Adrenal gland (tissue), 12 donors: ENCODE measurements around the gene SORCS3. TPM values are rescaled to one million over a fixed set of nuclear protein-coding genes. Genes with fewer than 3 reads are reported as not detected.

ENCODE experiments used
- DNase-seq, 7 donors: peaks; one replicate each; pipeline ENCODE4 v3.0.0-alpha.2; 2019 to 2020
- H3K27ac ChIP-seq, 5 donors: fragments of 200-600 bp; sonication (generic) in 4 of 5; 1 replicate in 3 of 5; 2 replicates in 2 of 5; pipeline versions ENCODE4 v1.5.1 to v1.8.0; 2016 to 2020; ENCODE audit warnings: mild to moderate bottlenecking in 1 of 5
- H3K27me3 ChIP-seq: fragments of 200-600 bp; 2 replicates; pipeline ENCODE4 v1.8.0; 2021
- H3K36me3 ChIP-seq, 2 donors: fragments of 200-600 bp; replicated peaks in 1 of 2; 1 replicate in 1 of 2; 2 replicates in 1 of 2; pipeline versions ENCODE4 v1.5.1 to v1.8.0; 2018 to 2022
- H3K4me1 ChIP-seq, 2 donors: fragments of 200-600 bp; replicated peaks in 1 of 2; 1 replicate in 1 of 2; 2 replicates in 1 of 2; pipeline versions ENCODE4 v1.5.1 to v1.8.0; 2018 to 2021
- H3K4me3 ChIP-seq, 4 donors: fragments of 200-600 bp; sonication (generic) in 3 of 4; one replicate each; pipeline ENCODE4 v1.5.1; 2016 to 2018
- H3K9me3 ChIP-seq, 3 donors: fragments of 200-600 bp; sonication (generic) in 1 of 3; replicated peaks in 1 of 3; 1 replicate in 2 of 3; 2 replicates in 1 of 3; pipeline versions ENCODE4 v1.5.1 to v1.8.0; 2016 to 2021
- CTCF ChIP-seq, 6 experiments: fragments of 450-650 bp in 4 of 6; fragments of 200-600 bp in 2 of 6; sonication (generic) in 1 of 6; IDR thresholded peaks; 1 replicate in 5 of 6; 2 replicates in 1 of 6; pipeline versions ENCODE4 v1.5.1 to v1.8.0; 2016 to 2021; ENCODE audit warnings: antibody characterized with exemption in 6 of 6, mild to moderate bottlenecking in 2 of 6, moderate library complexity in 1 of 6
- POLR2A ChIP-seq, 2 donors: fragments of 450-650 bp; IDR thresholded peaks; one replicate each; pipeline ENCODE4 v1.6.1; 2017; ENCODE audit warnings: antibody characterized with exemption in 2 of 2, mild to moderate bottlenecking in 2 of 2, moderate library complexity in 1 of 2
- WGBS, 4 donors: extraction: QIAGEN DNeasy Blood & Tissue Kit in 2 of 4; methylation state at CpG; one replicate each; pipeline versions ENCODE4 v1.1.5 to v1.1.7; 2013 to 2017; 5-methylcytosine and 5-hydroxymethylcytosine counted together
- intact Hi-C, 2 donors: fragments of 100-400 bp; cut with DNase I; formaldehyde crosslinking; loops; one replicate each; pipeline versions ENCODE4 v1.14.1 to v1.15.0; 2022 to 2023
- polyA plus RNA-seq, 3 donors: library from polyadenylated mRNA; stranded (reverse); fragments of 200-250 nt in 2 of 3; fragments of 350-450 nt in 1 of 3; fragmentation: Illumina TruSeq in 1 of 3; extraction: RNeasy Lipid Tissue Mini Kit (QIAGEN cat#74804) in 1 of 3; gene quantifications; one replicate each; pipeline ENCODE4 v1.2.3, GENCODE V29; 2013 to 2014
- total RNA-seq, 9 donors: library from RNA; depleted of rRNA in 4 of 9; stranded (reverse); fragments of >200 nt in 4 of 9; fragments of 120-200 nt in 1 of 9; fragmentation: NEBNext Ultra II Directional in 1 of 9; extraction: Animal tissue kit (Norgen Biotek cat#: 25700) in 1 of 9; gene quantifications; one replicate each; pipeline versions ENCODE4 v1.1.0 to v1.2.4, GENCODE V29; 2013 to 2023
- donor health status: healthy with polysubstance abuse.
- donor health status: Bipolar disorder and iron deficiency.
- donor health status: DM: yes; HTN: yes; CAD: no.
- donor health status: DM: no; HTN: no; CAD: no.
- donor health status: DM: no; HTN: no; CAD: no.
- donor health status: DM: yes; HTN: yes; CAD: no.

Gene SORCS3
- total and polyA plus RNA-seq, 12 donors, result 0.22 to 3.4 (median 1.2) TPM; not detected in 2

DNA sequence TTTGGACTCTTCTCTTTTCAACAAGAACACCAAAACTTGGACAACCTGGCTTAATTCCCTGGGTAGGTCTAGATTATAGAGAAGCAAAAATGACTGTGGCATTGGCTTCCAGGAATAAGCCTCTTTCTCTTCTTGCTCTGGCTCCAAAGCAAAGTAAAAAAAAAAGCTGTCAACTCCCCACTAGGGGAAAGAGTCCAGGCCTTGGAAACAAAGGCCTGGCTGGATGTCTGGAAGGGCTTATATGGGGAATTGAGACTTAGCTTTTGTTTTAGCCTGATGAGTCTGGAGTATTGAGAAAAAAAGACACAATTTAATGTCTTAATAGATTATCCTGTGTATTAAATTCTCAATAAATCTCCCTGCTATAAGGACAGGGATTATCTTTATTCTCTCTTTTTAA, 300.6 kb downstream of the SORCS3 start:
- peaks cover 5 to 7% of the 10 kb centered on the region in 2 donors for H3K4me1 ChIP-seq
- H3K27me3 ChIP-seq, result no peaks in the 10 kb centered on the region
- TF ChIP-seq CTCF (IDR thresholded peaks at IDR 0.05) (no peak), POLR2A (IDR thresholded peaks at IDR 0.05) (no peak)
- no peak overlapping the region for H3K27ac ChIP-seq
- no peaks in the 10 kb centered on the region for H3K9me3 ChIP-seq
- intact Hi-C loops, result no loop called here
- H3K36me3 ChIP-seq, result no peaks in the 10 kb centered on the region
- DNase-seq, result no peak
- no peak overlapping the region for H3K4me3 ChIP-seq

- TF ChIP-seq POLR2A (IDR thresholded peaks at IDR 0.05) (no peak), CTCF (IDR thresholded peaks at IDR 0.05) (no peak)
- H3K4me1 ChIP-seq, result no peaks in the 10 kb centered on the region
- intact Hi-C loops, result no loop called here
- 81 to 89% (median 85%) methylated on average over 9 of the region's 9 CpGs for WGBS, 4 donors
- H3K27ac ChIP-seq, result no peak overlapping the region
- no peak overlapping the region for H3K4me3 ChIP-seq
- H3K36me3 ChIP-seq, result no peaks in the 10 kb centered on the region
- H3K27me3 ChIP-seq, result no peaks in the 10 kb centered on the region
- DNase-seq, result no peak
- no peaks in the 10 kb centered on the region for H3K9me3 ChIP-seq
Measured at GRCh38 chr10:104947314-104947713, 306.2 kb downstream of the SORCS3 start.

DNA sequence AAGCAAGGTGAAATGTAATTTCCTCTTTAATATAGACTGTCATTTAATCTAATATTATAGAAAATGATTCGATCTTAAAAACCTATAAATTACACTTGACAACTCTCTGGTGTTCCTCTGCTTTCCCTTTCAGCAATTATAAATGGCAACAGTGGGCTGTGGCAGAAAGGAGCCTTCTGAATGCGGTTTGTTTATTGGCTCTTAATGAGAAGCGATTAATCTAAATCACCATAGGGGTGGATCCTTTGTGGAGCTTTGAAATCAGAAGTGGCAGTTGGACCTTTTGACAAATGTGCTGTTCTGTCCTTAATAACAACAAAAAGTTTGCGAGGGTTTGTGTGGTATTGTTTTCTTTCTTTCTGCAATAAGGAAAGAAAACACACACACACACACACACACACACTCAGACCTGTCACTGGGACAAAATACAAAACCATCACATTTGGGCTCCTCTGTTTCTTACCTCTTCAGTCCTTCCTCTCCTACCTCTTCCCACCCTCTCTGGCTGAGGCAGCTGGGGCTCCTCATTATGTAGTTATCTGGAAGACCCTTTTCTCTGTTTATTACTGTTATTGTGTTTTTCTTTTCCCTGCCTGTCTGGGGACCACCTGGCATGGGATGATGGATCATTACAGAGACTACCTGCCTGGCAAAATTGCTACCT, 316.2 kb downstream of the SORCS3 start:
- H3K9me3 ChIP-seq, result no peaks in the 10 kb centered on the region
- H3K4me1 ChIP-seq, result no peaks in the 10 kb centered on the region
- no peaks in the 10 kb centered on the region for H3K27me3 ChIP-seq
- WGBS, 4 donors, result 53 to 67% (median 63%) methylated on average over 4 of the region's 4 CpGs
- intact Hi-C loops, result no loop called here
- no peak for DNase-seq
- no peak overlapping the region for H3K4me3 ChIP-seq
- no peaks in the 10 kb centered on the region for H3K36me3 ChIP-seq
- H3K27ac ChIP-seq, result no peak overlapping the region
- TF ChIP-seq POLR2A (IDR thresholded peaks at IDR 0.05) (no peak), CTCF (IDR thresholded peaks at IDR 0.05) (no peak)

DNA sequence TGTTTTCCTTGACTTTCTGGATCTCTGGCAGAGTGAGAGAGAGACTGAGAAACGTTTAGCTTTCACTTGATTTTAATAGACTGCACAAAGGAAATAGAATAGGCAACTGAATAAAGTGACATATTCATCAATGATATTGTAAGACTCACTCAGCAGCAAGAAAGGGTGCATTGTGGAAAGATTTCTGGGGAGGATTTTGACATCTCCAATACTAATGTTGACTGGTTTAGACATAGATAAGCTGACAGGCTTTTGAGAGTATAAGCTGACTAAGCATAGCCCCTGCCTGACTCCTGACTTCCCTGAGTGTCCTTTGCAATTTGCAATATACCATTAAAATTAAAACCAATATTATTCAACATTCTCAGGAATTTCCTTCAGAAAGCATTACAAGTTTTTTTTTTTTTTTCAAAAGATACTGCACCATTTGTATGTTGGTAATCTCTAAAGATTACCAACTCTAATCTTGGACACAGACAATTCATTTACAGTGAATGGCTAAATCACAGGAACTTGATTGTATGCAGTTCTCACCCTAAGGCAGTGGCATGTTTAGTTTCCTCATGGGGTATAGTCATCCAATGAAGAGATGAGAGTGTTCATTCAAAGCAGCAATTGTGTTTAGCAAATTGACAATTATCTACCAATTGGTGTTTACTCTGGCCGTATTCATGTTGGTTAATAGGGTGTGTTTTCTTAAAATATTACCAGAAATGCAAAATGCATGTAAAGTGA, 325.6 kb downstream of the SORCS3 start:
- H3K27me3 ChIP-seq, result no peaks in the 10 kb centered on the region
- no peaks in the 10 kb centered on the region for H3K4me1 ChIP-seq
- WGBS, 4 donors, result 30 to 46% (median 42%) methylated on average over 2 of the region's 2 CpGs
- TF ChIP-seq POLR2A (IDR thresholded peaks at IDR 0.05) (no peak), CTCF (IDR thresholded peaks at IDR 0.05) (no peak)
- DNase-seq, result no peak
- intact Hi-C loops, result no loop called here
- no peaks in the 10 kb centered on the region for H3K36me3 ChIP-seq
- H3K27ac ChIP-seq, result no peak overlapping the region
- H3K9me3 ChIP-seq, result no peaks in the 10 kb centered on the region
- no peak overlapping the region for H3K4me3 ChIP-seq
